ENCODE results near the gene MYZAP.

GRCh38 chr15:57662802-57663201 is 71.1 kb downstream of the MYZAP start:
- TF ChIP-seq, protein P1, sequence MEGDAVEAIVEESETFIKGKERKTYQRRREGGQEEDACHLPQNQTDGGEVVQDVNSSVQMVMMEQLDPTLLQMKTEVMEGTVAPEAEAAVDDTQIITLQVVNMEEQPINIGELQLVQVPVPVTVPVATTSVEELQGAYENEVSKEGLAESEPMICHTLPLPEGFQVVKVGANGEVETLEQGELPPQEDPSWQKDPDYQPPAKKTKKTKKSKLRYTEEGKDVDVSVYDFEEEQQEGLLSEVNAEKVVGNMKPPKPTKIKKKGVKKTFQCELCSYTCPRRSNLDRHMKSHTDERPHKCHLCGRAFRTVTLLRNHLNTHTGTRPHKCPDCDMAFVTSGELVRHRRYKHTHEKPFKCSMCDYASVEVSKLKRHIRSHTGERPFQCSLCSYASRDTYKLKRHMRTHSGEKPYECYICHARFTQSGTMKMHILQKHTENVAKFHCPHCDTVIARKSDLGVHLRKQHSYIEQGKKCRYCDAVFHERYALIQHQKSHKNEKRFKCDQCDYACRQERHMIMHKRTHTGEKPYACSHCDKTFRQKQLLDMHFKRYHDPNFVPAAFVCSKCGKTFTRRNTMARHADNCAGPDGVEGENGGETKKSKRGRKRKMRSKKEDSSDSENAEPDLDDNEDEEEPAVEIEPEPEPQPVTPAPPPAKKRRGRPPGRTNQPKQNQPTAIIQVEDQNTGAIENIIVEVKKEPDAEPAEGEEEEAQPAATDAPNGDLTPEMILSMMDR (IDR thresholded peaks at IDR 0.05): no peak
- TF ChIP-seq, protein P2, sequence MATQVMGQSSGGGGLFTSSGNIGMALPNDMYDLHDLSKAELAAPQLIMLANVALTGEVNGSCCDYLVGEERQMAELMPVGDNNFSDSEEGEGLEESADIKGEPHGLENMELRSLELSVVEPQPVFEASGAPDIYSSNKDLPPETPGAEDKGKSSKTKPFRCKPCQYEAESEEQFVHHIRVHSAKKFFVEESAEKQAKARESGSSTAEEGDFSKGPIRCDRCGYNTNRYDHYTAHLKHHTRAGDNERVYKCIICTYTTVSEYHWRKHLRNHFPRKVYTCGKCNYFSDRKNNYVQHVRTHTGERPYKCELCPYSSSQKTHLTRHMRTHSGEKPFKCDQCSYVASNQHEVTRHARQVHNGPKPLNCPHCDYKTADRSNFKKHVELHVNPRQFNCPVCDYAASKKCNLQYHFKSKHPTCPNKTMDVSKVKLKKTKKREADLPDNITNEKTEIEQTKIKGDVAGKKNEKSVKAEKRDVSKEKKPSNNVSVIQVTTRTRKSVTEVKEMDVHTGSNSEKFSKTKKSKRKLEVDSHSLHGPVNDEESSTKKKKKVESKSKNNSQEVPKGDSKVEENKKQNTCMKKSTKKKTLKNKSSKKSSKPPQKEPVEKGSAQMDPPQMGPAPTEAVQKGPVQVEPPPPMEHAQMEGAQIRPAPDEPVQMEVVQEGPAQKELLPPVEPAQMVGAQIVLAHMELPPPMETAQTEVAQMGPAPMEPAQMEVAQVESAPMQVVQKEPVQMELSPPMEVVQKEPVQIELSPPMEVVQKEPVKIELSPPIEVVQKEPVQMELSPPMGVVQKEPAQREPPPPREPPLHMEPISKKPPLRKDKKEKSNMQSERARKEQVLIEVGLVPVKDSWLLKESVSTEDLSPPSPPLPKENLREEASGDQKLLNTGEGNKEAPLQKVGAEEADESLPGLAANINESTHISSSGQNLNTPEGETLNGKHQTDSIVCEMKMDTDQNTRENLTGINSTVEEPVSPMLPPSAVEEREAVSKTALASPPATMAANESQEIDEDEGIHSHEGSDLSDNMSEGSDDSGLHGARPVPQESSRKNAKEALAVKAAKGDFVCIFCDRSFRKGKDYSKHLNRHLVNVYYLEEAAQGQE (IDR thresholded peaks at IDR 0.05): no peak
- no peak for TF ChIP-seq BHLHE40 (IDR thresholded peaks at IDR 0.05; ENCODE audit: low read depth, low read length)
- no peak for TF ChIP-seq ELK1 (IDR thresholded peaks at IDR 0.05; ENCODE audit: low read depth, low read length)
- no peak for TF ChIP-seq JUN (IDR thresholded peaks at IDR 0.05)
- TF ChIP-seq, protein P3, sequence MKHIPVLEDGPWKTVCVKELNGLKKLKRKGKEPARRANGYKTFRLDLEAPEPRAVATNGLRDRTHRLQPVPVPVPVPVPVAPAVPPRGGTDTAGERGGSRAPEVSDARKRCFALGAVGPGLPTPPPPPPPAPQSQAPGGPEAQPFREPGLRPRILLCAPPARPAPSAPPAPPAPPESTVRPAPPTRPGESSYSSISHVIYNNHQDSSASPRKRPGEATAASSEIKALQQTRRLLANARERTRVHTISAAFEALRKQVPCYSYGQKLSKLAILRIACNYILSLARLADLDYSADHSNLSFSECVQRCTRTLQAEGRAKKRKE (CRISPR knock-in tag; IDR thresholded peaks at IDR 0.05; ENCODE audit: low read depth): no peak
- TF ChIP-seq CEBPB (IDR thresholded peaks at IDR 0.05): no peak
- no peak for TF ChIP-seq KDM1A (IDR thresholded peaks at IDR 0.05; ENCODE audit: low read depth)
- TF ChIP-seq POLR2A (IDR thresholded peaks at IDR 0.05; ENCODE audit: low read length): no peak
